Measurements from ENCODE around the gene PTPRN2. TPM values are rescaled to one million over a fixed set of nuclear protein-coding genes. Genes with fewer than 3 reads are reported as not detected.

PTPRN2 gene
- total and polyA plus RNA-seq, 2 of the 13 experiments (the other 11 are each of a cell fraction or from before 2014, with no cell fraction given), result 2.5 to 24.2 TPM

GRCh38 chr7:157941210-157941609 is 646.4 kb downstream of the PTPRN2 start:
- Histone ChIP-seq H3K4me2 (ENCODE audit: low read depth, low read length) (no peak overlapping the region), H3K79me2 (ENCODE audit: insufficient read depth, low read length) (no peaks in the 10 kb centered on the region), H3K9ac (ENCODE audit: insufficient read depth, low read depth, low read length) (no peak overlapping the region), H4K20me1 (ENCODE audit: insufficient read depth, low read length) (peaks cover 17% of the 10 kb centered on the region; the same call in 1 of the 2 replicates), H3K36me3 (replicated peaks in 1 of 2; ENCODE audit: control insufficient read depth in 1 of 2, insufficient read depth in 2 of 2, low read length in 2 of 2) (no peaks in the 10 kb centered on the region), H3K4me1 (ENCODE audit: insufficient read depth, low read length) (peaks cover 21% of the 10 kb centered on the region), H3K9me3 (ENCODE audit: low read length) (no peaks in the 10 kb centered on the region), H3K27me3 (ENCODE audit: control insufficient read depth in 1 of 2, insufficient read depth in 2 of 2, low read length in 2 of 2) (peaks cover 0 to 1% of the 10 kb centered on the region in 2 experiments; a peak in 2 of 5 replicates), H2AFZ (ENCODE audit: low read length) (no peak overlapping the region), H3K27ac (ENCODE audit: extremely low read length, insufficient read depth, low read length) (no peak overlapping the region), H3K4me3 (replicated peaks in 1 of 3; ENCODE audit: insufficient read depth in 1 of 3, low read depth in 2 of 3, low read length in 3 of 3) (no peak overlapping the region)
- 85% methylated on average over 4 of the region's 4 CpGs for WGBS (ENCODE audit: low lambda C conversion rate)
- in situ Hi-C loops (cut with HindIII; ENCODE audit: extremely low pct_ligation_motif_present, low pct_unique_long_range_greater_than_20kb) (no loop called here), intact Hi-C loops (cut with micrococcal nuclease; ENCODE audit: unreplicated experiment) (no loop called here)
- TF ChIP-seq ARNT (IDR thresholded peaks at IDR 0.05), result no peak
- TF ChIP-seq ZNF383 (CRISPR knock-in tag; IDR thresholded peaks at IDR 0.05; ENCODE audit: borderline replicate concordance), result no peak
- TF ChIP-seq MAFK (conservative IDR thresholded peaks at IDR 0.05 in 1 of 2, IDR thresholded peaks at IDR 0.05 in 1 of 2; ENCODE audit: low read length in 2 of 2), result peak in 1 of 2 experiments; percentile 42; a peak in 1 of 4 replicates
- no peak for TF ChIP-seq THAP9 (CRISPR knock-in tag; IDR thresholded peaks at IDR 0.05; ENCODE audit: borderline replicate concordance)
- TF ChIP-seq, protein P1, sequence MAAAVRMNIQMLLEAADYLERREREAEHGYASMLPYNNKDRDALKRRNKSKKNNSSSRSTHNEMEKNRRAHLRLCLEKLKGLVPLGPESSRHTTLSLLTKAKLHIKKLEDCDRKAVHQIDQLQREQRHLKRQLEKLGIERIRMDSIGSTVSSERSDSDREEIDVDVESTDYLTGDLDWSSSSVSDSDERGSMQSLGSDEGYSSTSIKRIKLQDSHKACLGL (CRISPR knock-in tag; IDR thresholded peaks at IDR 0.05), result no peak
- TF ChIP-seq TBX2 (CRISPR knock-in tag; IDR thresholded peaks at IDR 0.05; ENCODE audit: borderline replicate concordance), result no peak
- no peak for TF ChIP-seq ZNF615 (CRISPR knock-in tag; IDR thresholded peaks at IDR 0.05; ENCODE audit: borderline replicate concordance)
- TF ChIP-seq MAFG (CRISPR knock-in tag; IDR thresholded peaks at IDR 0.05), result peak; percentile 77
- no peak for TF ChIP-seq ATM (IDR thresholded peaks at IDR 0.05; ENCODE audit: borderline replicate concordance)
- peak; percentile 50; the same call in 1 of the 2 replicates for TF ChIP-seq NFE2L2 (IDR thresholded peaks at IDR 0.05; ENCODE audit: low read length)
- peak; percentile 42; the same call in 1 of the 2 replicates for TF ChIP-seq MAFF (IDR thresholded peaks at IDR 0.05; ENCODE audit: low read depth, low read length)
- TF ChIP-seq SRSF4 (IDR thresholded peaks at IDR 0.05; ENCODE audit: low read depth, low read length, poor library complexity, severe bottlenecking), result no peak
- TF ChIP-seq ZNF720 (CRISPR knock-in tag; IDR thresholded peaks at IDR 0.05), result no peak
- no peak for TF ChIP-seq TRIM24 (CRISPR knock-in tag; IDR thresholded peaks at IDR 0.05)
- no peak for TF ChIP-seq ZBTB7A (CRISPR knock-in tag; IDR thresholded peaks at IDR 0.05)
- no peak for TF ChIP-seq DPF2 (CRISPR knock-in tag; IDR thresholded peaks at IDR 0.05; ENCODE audit: borderline replicate concordance, low read depth)
- no peak for TF ChIP-seq LBX2 (CRISPR knock-in tag; IDR thresholded peaks at IDR 0.05; ENCODE audit: borderline replicate concordance)
- no peak for TF ChIP-seq BCLAF1 (IDR thresholded peaks at IDR 0.05)
- no peak for TF ChIP-seq NBN (conservative IDR thresholded peaks at IDR 0.05)
- ChIA-PET POLR2A (no interaction called here), CTCF (ENCODE audit: low intra/inter-chr PET ratio, low total read pairs) (no interaction called here)
- DNase-seq (ENCODE audit: low spot score) (no peak), FAIRE-seq (no peak), ATAC-seq (no peak)
- BruUV-seq (replicated peaks), result no TSS peak
